DMS79 treated with DMSO at 0.1 percent for 48 hours (cell line): Measurements from ENCODE around the gene LRRC28.

Experiments
- DNase-seq: peaks from one replicate; lab custom pipeline; 2025; lab: John Stamatoyannopoulos, UW

The LRRC28 gene

GRCh38 chr15:99343881-99344551 lies 92.7 kb downstream of the LRRC28 start:
- DNase-seq: no peak

DNA sequence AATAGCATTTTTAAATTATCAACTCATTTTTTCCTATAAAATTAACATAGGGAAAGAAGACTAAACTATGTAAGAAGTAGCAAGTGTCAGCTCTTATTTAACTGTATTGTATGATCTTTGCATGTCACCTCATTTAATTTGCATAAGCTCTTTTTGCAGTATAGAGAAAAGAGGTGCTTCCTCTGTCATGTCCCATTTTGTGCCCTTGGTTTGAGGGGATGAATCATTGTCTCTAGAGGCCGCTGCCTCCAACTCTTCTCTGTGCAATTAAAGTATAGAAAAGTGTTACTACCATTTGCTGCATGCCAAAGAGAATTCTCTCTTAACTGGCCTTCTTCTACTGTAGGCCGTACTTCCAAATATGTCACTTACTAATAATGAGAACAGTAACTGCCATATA lies 93.4 kb downstream of the LRRC28 start:
- DNase-seq: no peak

DNA sequence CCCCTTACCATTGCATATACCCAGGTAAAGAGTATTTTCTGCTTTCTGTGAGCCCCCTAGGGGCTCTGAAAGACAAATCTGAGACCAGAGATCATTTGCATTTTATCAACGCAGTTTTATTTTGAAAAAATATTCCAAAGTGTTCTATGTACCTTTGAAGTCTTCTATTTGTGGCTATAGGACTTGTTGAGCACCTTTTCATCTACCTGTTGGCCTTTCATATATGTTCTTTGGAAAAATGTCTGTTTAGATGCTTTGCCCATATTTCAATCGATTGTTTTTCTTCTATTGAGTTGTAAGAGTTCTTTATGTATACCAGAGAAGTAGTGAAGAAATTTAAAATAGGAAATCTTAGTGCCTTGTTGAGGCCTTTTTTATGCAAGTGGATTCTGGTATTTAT lies 94.0 kb downstream of the LRRC28 start:
- DNase-seq: no peak

- no peak for DNase-seq
These were observed 94.7 kb downstream of the LRRC28 start for GRCh38 chr15:99345832-99346462.

- no peak for DNase-seq
These were observed 96.3 kb downstream of the LRRC28 start for GRCh38 chr15:99347574-99347973.

- DNase-seq: no peak
These were observed 97.1 kb downstream of the LRRC28 start for GRCh38 chr15:99348412-99348811.

GRCh38 chr15:99350408-99350807 lies 99.1 kb downstream of the LRRC28 start:
- no peak for DNase-seq

- no peak for DNase-seq
These were observed 108.5 kb downstream of the LRRC28 start for GRCh38 chr15:99359769-99360168.

DNA sequence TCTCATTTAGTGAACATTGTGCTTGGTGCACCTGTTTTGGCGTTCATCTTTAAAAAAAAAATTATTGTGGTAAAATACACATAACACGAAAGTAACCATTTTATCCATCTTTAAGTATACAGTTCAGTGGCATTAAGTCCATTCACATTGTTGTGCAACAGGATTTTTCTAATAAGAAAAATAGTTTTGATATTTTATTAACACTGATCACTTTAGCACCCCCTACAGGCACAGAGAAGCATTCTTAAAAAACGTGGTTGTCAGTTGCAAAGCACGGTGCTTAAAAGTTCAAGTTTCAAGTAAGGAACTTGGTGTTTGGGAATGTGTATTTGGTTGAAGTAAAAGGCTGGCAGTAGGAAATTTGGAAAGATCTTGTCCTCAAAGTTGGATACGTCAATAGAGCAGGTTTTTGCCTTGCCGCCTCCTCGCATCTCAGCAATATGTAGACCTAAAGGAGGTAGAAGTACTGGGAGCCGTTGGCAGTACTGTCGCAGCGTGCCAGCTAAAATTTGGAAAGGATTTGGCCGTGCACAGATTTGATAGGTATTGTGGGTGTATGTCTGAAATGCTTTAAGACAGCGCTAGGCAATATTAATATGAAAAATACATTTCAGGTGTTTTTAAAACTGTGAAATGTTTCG lies 110.4 kb downstream of the LRRC28 start:
- DNase-seq: no peak

DNA sequence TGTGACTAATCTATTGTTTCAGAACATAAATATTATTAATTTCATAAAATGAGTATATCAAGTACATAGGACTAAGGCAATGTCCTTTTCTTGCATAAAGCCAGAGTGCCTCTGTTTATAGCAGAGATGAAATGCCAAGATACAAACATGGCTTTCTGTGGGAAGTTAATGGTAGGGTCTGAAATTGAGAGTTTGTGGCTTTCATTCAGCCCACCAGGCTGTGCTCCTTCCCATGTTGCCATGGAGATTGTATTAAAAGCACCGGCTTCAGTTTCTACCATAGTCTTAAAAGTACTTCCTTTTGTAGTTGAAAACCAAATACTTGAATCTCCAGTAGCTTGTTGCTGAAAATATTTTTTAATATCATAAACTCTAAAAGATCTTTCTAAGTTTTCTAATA lies 114.0 kb downstream of the LRRC28 start:
- no peak for DNase-seq

DNA sequence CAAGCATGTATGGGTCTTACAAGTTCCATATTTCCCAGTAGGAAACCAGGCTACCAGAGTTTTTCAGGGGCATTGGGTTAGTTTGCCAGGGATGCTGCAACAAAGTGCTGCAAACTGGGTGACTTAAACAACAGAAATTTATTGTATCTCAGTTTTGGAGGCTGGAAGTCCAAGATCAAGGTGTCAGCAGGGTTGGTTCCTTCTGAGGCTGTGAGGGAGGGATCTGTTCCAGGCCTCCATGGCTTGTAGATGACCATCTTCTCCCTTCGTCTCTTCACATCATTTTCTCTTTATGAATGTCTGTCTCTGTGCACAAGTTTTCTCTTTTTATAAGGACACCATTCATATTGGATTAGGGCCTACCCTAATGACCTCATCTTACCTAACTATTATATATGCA lies 114.7 kb downstream of the LRRC28 start:
- DNase-seq: no peak

GRCh38 chr15:99368743-99369142 lies 117.5 kb downstream of the LRRC28 start:
- DNase-seq: no peak

GRCh38 chr15:99369196-99369595 lies 117.9 kb downstream of the LRRC28 start:
- no peak for DNase-seq

DNA sequence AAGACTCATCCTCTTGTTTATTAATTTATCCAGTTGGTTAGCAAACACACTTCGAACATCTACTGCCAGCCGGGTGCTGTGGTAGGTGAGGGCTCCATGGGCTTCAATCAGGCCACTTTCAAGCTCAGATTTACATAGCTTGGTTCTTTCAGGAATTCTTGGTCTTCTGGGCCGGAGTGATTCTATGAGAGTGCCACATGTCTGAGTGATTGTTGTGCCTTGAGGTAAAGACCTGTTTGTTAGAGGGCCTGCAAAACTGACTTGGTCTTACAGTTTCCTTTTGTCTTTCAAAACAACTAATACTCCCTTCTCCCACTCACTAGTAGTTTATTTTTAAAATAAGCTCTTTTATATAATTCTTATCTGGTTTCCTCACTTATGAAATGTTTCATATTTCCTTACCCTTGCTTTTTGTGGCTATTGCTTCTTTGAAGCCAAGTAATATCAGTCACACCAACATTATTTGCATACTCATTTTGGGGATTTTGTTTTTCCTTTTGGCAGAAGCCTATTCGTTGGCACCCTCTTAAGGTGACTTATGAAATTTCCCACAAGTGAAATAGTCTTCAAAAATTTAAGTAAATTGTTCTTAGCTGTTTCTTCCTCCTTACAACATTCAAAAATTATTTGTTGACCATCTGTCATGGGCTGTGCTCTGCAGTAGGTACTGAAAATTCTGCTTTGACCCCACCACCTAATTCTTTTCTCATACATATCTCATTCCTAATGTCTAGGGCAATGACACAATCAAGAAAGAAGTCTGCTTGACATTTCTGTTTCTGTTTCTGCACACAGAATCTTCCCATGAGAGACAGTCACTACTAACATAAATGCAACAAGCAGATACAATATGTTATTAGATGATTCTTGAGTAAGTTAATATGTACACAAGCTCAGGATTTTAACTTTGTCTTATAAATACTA lies 120.2 kb downstream of the LRRC28 start:
- no peak for DNase-seq

DNA sequence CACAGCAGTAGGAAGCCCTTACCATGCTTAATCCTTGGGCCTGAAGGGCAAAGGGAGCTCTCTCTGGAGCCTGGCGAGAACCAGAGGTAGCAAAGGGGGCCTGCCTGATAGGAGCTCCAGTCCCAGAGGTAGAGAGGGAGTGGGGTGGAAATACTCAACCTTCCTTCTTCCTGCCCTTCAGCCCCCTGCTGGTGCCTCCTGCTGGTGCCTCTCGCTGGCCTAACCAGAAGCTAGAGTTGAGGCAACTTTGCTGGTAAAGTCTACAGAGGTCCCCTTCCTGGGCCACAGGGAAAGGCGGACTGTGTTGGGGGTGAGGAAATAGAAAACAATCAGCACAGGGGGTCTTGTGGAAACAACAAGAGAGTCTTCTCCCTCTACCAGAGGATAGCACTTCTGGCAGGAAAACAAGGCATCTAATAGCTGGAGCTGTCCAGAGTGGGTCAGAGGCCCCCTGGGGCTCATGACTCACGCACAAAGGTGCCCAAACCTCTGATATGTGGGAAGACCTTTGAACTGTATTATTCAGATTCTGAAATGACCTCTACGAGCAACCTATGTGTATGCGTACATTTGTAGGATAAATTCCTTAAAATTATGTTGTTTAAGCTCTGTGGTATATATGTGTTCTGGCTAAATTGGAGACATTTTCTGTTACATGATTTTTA lies 133.9 kb downstream of the LRRC28 start:
- DNase-seq: no peak

DNA sequence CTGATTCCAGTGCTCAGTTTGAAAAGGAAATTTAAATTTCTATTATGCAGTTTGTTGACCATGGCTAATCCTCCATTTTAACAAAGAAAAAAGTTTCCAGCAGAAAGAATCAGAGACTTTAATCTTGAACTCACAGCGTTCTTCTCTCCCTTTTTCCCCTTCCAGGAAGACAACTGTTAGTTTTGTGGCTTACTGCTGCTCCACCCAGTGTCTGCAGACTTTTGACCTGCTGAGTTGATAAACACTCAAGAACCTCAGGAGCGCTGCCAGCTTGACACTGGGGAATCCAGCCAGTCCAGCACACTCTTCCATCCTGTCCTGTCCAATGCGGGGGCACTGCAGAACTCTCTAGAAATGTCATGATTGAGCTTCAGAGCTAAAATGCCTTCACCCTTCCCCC lies 134.6 kb downstream of the LRRC28 start:
- DNase-seq: no peak

DNA sequence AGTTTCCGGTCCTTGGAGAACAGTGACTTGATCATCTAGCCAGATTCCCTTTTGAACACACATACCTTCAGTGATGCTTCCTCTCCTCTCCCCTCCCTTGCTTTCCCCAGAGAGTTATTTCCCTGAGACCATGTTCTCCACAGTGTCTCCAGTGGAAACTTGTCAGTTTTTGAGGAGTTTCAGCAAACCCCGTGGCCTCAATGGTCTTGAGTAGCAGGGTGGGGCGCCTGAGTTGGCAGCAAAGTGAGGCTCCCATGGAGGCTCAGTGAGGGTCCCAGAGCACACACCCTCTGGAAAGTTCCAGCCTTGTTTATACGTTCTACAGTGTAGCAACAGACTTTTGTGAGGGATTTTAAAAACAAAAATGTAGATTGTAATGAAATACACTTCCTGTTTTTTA lies 135.1 kb downstream of the LRRC28 start:
- DNase-seq: no peak

DNA sequence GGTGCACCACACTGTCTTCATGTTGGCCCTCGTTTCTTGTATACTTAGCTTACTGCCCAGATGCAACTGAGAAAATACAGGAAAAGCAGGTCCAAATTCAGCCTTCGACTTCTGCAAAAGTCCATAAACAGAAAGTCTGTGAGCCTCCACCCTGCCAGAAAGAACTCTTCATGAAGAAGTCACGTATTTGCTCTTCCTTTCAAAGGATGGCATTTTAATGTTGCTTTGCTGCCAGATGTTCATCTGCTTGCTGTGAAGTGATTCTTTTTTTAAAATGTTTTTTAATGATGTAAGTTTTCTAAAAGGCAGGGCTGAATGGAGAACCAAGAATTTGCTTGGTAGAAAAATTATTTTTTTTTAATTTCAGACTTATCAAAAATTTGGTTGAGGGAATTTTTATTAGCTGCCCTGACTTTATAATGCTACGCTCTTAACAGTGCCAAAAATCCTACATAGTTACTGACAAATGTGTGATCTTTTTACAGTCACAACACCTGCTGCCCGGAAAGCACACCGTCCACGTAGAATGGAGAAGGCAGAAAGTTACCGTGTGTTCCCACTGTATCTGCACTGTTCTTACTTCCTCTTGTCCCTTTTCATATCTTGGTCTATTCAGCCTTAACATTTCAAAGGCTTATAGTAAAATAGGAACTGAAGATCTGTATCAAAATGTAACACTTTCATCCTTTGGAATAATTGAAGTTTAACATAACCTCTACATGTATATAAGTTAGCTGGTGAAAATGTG lies 136.3 kb downstream of the LRRC28 start:
- no peak for DNase-seq

- DNase-seq: no peak
These were observed 139.4 kb downstream of the LRRC28 start for GRCh38 chr15:99390667-99391066.

DNA sequence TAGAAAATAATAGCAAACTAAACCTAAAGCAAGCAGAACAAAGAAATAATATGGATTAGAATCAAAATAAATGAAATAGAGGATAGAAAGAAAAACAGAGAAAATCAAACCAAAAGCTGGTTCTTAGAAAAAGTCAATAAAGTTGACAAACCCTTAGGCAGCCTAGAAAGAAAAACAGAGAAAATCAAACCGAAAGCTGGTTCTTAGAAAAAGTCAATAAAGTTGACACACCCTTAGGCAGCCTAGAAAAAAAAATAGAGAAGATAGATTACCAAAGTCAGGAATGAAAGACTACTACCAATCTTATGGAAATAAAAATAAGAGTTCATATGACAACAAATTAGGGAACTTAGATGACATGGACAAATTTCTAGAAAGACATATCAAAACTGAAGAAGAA lies 142.4 kb downstream of the LRRC28 start:
- DNase-seq: no peak

DNA sequence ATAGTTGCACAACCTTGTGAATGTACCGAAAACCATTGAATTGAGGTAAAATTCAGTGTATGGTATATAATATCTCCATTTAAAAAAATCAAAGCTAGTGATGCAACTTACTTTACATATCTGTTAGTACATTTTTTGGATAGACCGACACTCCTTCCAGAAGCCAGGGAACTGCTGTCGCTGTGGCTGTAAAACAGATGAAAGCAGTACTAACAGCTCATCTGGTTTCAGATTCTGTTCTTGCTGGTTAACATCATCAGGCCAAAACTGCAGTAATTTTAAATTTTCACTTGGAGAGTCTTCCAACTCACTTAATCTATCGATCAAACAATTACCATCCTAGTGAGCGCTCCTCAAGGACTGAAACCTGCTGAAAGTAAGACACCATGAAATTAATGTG lies 145.1 kb downstream of the LRRC28 start:
- no peak for DNase-seq
